Measurements from ENCODE around the gene SOCS2.
"Not testable (repeated sequence)": the region's sequence is repeated elsewhere in the genome, so short reads cannot be mapped to it uniquely, and the experiment has no call there.

Gene SOCS2

GRCh38 chr12:93594766-93595311 lies 22.4 kb downstream of the SOCS2 start:
- DNase-seq = no peak

- DNase-seq = no peak
Observed at GRCh38 chr12:93595351-93595750, 22.9 kb downstream of the SOCS2 start.

- DNase-seq = no peak
Observed at GRCh38 chr12:93597608-93598007, 25.1 kb downstream of the SOCS2 start.

- DNase-seq = no peak
Observed at GRCh38 chr12:93599192-93599591, 26.7 kb downstream of the SOCS2 start.

- DNase-seq = no peak
Observed at GRCh38 chr12:93601591-93601990, 29.1 kb downstream of the SOCS2 start.

GRCh38 chr12:93602897-93603668 lies 30.6 kb downstream of the SOCS2 start:
- DNase-seq = no peak

GRCh38 chr12:93603762-93604161 lies 31.3 kb downstream of the SOCS2 start:
- DNase-seq = no peak

GRCh38 chr12:93608313-93608712 lies 35.8 kb downstream of the SOCS2 start:
- DNase-seq = no peak

- DNase-seq = no peak
Observed at GRCh38 chr12:93609281-93610192, 37.1 kb downstream of the SOCS2 start.

- DNase-seq = no peak
Observed at GRCh38 chr12:93612776-93613175, 40.3 kb downstream of the SOCS2 start.

GRCh38 chr12:93614917-93615596 lies 42.6 kb downstream of the SOCS2 start:
- no peak for DNase-seq

GRCh38 chr12:93616584-93617101 lies 44.2 kb downstream of the SOCS2 start:
- no peak for DNase-seq

GRCh38 chr12:93618891-93619410 lies 46.5 kb downstream of the SOCS2 start:
- no peak for DNase-seq

- no peak for DNase-seq
Observed at GRCh38 chr12:93621986-93622385, 49.5 kb downstream of the SOCS2 start.

- DNase-seq = no peak
Observed at GRCh38 chr12:93622485-93622884, 50.0 kb downstream of the SOCS2 start.

GRCh38 chr12:93624595-93625294 lies 52.3 kb downstream of the SOCS2 start:
- DNase-seq = no peak

GRCh38 chr12:93625295-93625645 lies 52.8 kb downstream of the SOCS2 start:
- DNase-seq = not testable (repeated sequence)

- DNase-seq = no peak
Observed at GRCh38 chr12:93626160-93626559, 53.7 kb downstream of the SOCS2 start.
